Ureter (tissue), 1 donor: ENCODE results near the gene SEPTIN8. TPM values are rescaled to one million over a fixed set of nuclear protein-coding genes. Genes with fewer than 3 reads are reported as not detected.

ENCODE experiments used
- DNase-seq: peaks from one replicate; pipeline ENCODE4 v3.0.0-alpha.2; 2020; ENCODE audit warnings: low spot score
- total RNA-seq: library from RNA; stranded (reverse); gene quantifications from one replicate; pipeline ENCODE4 v1.2.4, GENCODE V29; 2023
- donor health status: DM: yes; HTN: yes; CAD: no.

SEPTIN8 gene
- total RNA-seq, 1 donor from 2014 or later, result 170 TPM

GRCh38 chr5:132782101-132782500 is 5.1 kb upstream of the SEPTIN8 start:
- no peak for DNase-seq

GRCh38 chr5:132781029-132781428 is 4.0 kb upstream of the SEPTIN8 start:
- DNase-seq, result no peak

DNA sequence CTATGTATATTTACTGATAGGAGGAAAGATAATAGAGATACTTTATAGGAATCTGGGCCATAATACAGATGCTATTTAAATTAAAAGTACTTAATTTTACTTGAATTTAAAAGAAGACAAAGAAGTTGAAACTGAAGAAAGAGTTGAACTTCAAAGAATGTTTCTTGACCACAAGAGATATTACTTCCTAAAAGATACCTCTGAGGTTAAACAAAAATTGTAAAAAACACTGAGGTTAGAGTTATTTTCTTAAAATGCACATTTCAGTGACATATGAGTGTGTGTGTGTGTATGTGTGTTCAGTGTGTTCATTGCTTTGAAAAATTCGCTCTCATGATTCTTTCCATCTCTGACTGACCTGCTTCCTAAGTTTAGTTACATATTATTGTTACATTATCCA is 3.5 kb upstream of the SEPTIN8 start:
- DNase-seq, result no peak

- no peak for DNase-seq
These were observed 2.9 kb upstream of the SEPTIN8 start for GRCh38 chr5:132779961-132780360.

- no peak for DNase-seq
These were observed 1.8 kb upstream of the SEPTIN8 start for GRCh38 chr5:132778856-132779255.

GRCh38 chr5:132778129-132778528 is 1.1 kb upstream of the SEPTIN8 start:
- DNase-seq, result no peak

- DNase-seq, result no peak
These were observed 166 bp downstream of the SEPTIN8 start for GRCh38 chr5:132776938-132777208.

DNA sequence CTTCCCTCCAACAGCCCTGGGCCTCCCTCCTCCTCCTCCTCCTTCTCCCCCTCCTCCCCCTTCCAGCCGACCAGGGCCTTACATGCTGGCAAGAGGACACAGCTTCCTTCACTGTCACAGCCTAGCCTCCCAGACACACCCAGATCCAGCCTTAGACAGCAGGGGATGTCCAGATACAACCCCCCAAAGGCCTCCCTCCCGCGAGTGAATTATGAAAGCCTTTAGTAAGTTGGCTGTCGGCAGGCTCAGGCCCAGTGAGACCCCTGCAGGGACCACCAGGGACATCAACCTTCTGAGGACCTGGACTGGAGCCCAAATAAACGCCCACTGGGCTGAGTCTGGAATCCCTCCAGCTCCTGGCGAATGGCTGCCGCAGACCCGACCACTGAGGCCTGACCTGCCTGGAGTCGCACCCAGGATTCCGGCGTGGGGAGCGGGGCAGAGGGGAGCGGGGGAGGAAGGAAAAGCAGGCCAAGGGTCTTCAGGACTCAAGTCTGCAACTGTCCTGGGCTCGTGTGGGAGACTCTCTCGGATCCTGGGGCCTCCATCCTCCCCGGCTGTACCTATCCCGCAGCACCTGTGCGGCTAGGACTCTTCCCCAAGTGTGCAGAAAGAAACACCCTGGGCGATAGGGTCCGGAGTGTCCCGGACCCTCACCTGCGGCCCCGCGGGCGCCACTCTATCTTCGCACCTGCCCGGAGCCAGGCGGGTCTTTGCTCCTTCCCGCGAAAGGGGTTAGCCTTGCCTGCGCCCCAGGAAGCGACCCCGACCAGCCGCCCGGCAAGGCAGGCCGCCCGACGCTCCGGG is 705 bp downstream of the SEPTIN8 start:
- DNase-seq, result no peak

DNA sequence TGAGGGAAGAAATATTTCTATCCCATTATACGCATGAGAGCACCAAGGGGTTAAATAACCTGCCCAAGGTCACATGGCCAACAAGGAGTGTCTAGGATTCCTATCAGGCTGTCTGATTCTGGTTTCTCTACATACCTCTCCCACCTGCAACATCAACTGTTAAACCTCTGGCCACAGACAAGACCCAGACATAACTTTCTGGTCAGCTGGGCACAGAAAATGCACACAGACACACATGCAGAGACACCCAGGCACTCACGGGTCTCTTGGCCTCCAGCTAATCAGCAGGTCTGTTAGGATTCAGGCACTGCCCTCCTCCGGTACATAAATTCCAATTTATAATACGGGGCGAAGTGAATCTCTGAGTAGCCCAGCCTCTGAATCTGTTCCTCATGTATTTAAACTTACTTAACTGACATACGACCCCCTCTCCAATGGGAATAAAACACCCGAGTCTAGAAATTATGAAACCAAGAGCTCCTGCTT is 1.5 kb downstream of the SEPTIN8 start:
- no peak for DNase-seq

GRCh38 chr5:132774896-132775295 is 2.1 kb downstream of the SEPTIN8 start:
- no peak for DNase-seq

- peak; percentile 72 for DNase-seq
These were observed 2.6 kb downstream of the SEPTIN8 start for GRCh38 chr5:132774406-132774805.

DNA sequence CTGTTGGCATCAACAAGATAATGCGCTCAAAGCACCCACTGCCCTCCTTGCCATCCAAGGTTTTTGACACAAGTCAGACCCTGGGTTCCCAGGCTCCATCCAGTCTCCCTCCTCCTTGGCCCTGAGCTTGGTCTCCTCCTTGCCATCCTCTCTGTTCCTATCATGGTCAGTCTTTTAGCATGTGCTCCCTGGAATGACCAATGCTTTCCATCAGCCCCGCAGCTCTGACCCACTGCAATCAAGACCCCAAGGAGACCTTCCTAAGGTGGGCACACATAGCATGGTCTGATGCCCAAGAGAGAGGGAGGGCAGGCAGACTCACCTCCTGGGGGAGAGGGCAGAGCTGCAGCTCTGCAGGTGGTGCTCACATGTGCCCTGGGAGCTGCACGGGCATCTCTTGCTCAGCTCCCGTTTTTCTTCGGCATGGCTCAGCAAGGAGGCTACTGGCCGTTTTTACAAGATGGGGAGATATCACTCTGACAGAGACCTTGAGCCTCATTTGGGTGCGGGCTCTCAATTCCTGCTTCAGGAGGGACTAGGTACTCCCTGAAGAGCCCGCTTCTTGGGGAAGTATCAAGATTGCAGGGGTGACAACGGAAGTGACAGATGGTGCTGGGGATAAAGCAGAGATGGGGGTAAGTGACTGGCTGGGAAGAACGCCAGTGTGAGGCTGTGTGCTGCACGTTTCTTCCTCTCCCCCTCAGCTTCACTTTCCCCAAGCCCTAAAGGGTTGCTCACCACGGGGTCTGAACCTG is 3.3 kb downstream of the SEPTIN8 start:
- no peak for DNase-seq

DNA sequence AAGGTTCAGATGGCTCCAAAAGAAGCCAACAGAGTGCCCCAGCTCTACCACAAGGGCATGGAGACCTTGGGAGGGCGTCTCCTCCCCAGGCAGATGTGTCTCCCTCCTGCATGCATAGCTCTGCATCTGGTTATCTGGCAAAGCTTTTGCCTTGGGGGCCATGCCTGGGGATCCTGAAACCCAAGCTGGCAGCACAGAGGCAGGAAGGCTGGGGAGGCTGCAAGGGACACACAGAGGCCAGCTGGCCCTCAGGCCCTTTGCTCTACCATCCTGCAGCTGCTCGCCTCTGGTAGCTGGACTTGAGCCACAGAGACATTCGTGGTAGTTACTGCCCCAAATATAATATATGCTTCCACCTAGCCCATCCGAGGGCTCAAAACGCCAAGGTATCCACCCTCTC is 3.9 kb downstream of the SEPTIN8 start:
- no peak for DNase-seq

GRCh38 chr5:132772291-132773070 is 4.6 kb downstream of the SEPTIN8 start:
- no peak for DNase-seq

GRCh38 chr5:132771503-132771998 is 5.5 kb downstream of the SEPTIN8 start:
- DNase-seq, result no peak

DNA sequence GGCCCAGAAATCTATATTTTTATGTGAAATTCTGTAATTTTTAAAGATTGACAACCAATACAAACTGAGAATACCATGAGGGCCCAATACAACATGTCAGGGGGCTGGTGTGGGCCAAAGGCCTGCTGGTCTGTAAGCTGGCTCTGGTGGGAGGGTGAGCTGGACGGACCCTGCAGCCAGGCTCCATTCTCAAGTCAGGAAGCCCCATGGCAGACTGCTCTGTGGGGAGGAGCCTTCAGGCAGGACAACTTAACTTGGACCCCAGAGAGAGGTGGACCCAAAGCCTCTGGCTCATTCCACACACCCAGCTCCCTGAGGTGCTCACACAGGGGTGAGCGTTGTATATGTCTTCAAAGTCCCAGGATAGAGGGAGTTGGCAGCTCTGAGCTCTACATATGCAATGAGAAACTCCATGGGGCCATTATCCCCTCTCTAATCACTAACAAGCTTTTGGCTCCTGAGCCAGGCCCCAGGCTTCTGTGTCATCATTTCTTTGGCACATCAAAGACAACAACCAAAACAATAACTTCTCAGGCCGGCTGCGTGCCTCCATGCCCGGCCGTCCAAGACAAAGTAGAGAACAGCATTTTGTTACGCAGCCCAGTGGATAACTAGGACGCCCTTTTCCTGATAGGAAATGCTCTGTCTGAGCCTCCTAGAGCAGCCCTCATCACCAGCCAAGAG is 6.4 kb downstream of the SEPTIN8 start:
- DNase-seq, result no peak

GRCh38 chr5:132768485-132768868 is 8.6 kb downstream of the SEPTIN8 start:
- DNase-seq, result no peak

DNA sequence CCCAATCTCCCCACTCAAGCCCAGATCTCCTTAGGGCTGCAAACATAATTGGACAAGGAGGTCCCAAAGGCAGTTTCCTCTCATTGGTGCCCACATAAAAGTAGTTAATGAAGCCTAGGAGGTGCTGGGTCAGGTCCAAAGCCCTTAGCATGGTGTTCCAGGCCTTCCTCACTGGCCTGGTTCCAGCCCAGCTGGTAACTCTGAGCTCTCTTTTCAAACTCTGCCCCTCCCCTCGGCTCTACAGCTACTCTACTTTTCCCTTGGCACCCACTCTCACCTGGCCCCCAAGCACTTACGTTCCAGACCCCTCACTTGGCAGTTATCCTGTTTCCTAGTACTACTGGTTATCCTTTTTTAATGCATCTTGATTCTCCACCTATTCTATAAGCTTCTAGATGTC is 9.9 kb downstream of the SEPTIN8 start:
- DNase-seq, result no peak

DNA sequence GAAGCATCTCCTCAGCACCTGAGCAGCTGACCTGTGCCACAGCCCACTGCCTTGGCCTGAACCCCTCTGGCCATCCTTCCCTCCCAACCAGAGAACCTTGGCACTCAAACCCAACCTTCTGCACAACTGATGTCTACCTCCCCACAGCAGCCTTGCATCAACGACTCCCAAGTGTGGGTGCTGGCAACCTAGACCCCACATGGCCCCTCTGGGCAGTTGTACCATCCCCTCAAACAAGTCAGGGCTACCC is 10.3 kb downstream of the SEPTIN8 start:
- DNase-seq, result no peak

- DNase-seq, result no peak
These were observed 10.8 kb downstream of the SEPTIN8 start for GRCh38 chr5:132766020-132766805.

- no peak for DNase-seq
These were observed 11.6 kb downstream of the SEPTIN8 start for GRCh38 chr5:132765311-132766019.
